Suprapubic skin (tissue), 4 donors: ENCODE measurements around the gene MUC21. TPM values are rescaled to one million over a fixed set of nuclear protein-coding genes. Genes with fewer than 3 reads are reported as not detected.
A peak's percentile ranks its signal among the peaks of the same experiment; 100 is the strongest.

ENCODE experiments used
- DNase-seq, 2 donors: peaks; one replicate each; pipeline ENCODE4 v3.0.0-alpha.2; 2019; ENCODE audit warnings: low spot score in 2 of 2
- H3K27ac ChIP-seq: fragments of 200-600 bp; sonication (generic); one replicate; pipeline ENCODE4 v1.5.1; 2019
- H3K27me3 ChIP-seq: fragments of 200-600 bp; sonication (generic); one replicate; pipeline ENCODE4 v1.5.1; 2019
- H3K36me3 ChIP-seq: fragments of 200-600 bp; sonication (generic); one replicate; pipeline ENCODE4 v1.5.1; 2019
- H3K4me1 ChIP-seq: fragments of 200-600 bp; sonication (generic); one replicate; pipeline ENCODE4 v1.5.1; 2019
- H3K4me3 ChIP-seq: fragments of 200-600 bp; sonication (generic); one replicate; pipeline ENCODE4 v1.5.1; 2019; ENCODE audit warnings: mild to moderate bottlenecking
- H3K9me3 ChIP-seq: fragments of 200-600 bp; sonication (generic); one replicate; pipeline ENCODE4 v1.5.1; 2019
- EP300 ChIP-seq: sonication (generic); formaldehyde crosslinking; IDR thresholded peaks from one replicate; pipeline ENCODE4 v1.6.1; 2017; ENCODE audit warnings: antibody characterized with exemption
- POLR2A ChIP-seq, 2 donors: fragments of 450-650 bp; IDR thresholded peaks; one replicate each; pipeline ENCODE4 v1.6.1; 2017; ENCODE audit warnings: antibody characterized with exemption in 2 of 2, mild to moderate bottlenecking in 2 of 2, moderate library complexity in 2 of 2
- POLR2AphosphoS5 ChIP-seq, 3 donors: sonication (generic); formaldehyde crosslinking; IDR thresholded peaks; one replicate each; pipeline ENCODE4 v1.6.1; 2017; ENCODE audit warnings: antibody characterized with exemption in 3 of 3
- WGBS: methylation state at CpG from one replicate; pipeline ENCODE4 v1.1.5; 2018; 5-methylcytosine and 5-hydroxymethylcytosine counted together
- total RNA-seq, 4 donors: library from RNA; depleted of rRNA; stranded (reverse); fragments of >200 nt; gene quantifications; one replicate each; pipeline ENCODE4 v1.1.0, GENCODE V29; 2016
- TF ChIP-seq, protein P1 (sequence below), 2 donors: fragments of 200-600 bp in 1 of 2; fragments of 450-650 bp in 1 of 2; sonication (generic) in 1 of 2; IDR thresholded peaks; one replicate each; pipeline ENCODE4 v1.5.1; 2016 to 2019; ENCODE audit warnings: antibody characterized with exemption in 2 of 2, mild to moderate bottlenecking in 1 of 2, moderate library complexity in 1 of 2

MUC21 gene
- under 1 TPM in 1 of 4 donors, not detected in 3; 0.38 TPM for total RNA-seq

DNA sequence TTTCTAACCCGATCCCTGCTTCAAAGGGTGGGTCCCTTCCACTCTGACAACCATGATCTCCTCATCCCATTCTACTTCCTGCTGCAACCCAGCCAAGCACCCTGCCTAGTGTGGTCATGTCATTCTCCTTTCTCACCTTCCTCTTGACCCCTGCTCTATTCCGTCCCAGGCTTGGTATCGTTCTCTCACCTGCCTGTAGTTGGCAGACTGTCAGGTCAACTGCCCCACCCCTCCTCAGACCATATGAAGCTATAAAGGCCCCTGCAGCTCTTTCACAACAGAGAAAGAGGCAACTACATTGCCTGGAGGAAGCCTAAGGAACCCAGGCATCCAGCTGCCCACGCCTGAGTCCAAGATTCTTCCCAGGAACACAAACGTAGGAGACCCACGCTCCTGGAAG is at the start of gene MUC21:
MUC21 (plus strand) TSS at position 280 of the 400 bp plus-strand sequence. CDS start 241 bp downstream, outside the sequence.
- no peak for DNase-seq
- WGBS: 85% methylated on average over 6 of the region's 6 CpGs
- Histone ChIP-seq H3K4me1 (peaks cover 11% of the 10 kb centered on the region), H3K36me3 (no peaks in the 10 kb centered on the region), H3K4me3 (peak within 1 kb of the TSS; percentile 14), H3K27ac (no peak within 1 kb of the TSS), H3K27me3 (peaks cover 4% of the 10 kb centered on the region), H3K9me3 (no peaks in the 10 kb centered on the region)
- TF ChIP-seq POLR2A (IDR thresholded peaks at IDR 0.05) (no peak), EP300 (no peak), POLR2AphosphoS5 (IDR thresholded peaks at IDR 0.05) (no peak)
- TF ChIP-seq, protein P1, sequence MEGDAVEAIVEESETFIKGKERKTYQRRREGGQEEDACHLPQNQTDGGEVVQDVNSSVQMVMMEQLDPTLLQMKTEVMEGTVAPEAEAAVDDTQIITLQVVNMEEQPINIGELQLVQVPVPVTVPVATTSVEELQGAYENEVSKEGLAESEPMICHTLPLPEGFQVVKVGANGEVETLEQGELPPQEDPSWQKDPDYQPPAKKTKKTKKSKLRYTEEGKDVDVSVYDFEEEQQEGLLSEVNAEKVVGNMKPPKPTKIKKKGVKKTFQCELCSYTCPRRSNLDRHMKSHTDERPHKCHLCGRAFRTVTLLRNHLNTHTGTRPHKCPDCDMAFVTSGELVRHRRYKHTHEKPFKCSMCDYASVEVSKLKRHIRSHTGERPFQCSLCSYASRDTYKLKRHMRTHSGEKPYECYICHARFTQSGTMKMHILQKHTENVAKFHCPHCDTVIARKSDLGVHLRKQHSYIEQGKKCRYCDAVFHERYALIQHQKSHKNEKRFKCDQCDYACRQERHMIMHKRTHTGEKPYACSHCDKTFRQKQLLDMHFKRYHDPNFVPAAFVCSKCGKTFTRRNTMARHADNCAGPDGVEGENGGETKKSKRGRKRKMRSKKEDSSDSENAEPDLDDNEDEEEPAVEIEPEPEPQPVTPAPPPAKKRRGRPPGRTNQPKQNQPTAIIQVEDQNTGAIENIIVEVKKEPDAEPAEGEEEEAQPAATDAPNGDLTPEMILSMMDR (IDR thresholded peaks at IDR 0.05): no peak

DNA sequence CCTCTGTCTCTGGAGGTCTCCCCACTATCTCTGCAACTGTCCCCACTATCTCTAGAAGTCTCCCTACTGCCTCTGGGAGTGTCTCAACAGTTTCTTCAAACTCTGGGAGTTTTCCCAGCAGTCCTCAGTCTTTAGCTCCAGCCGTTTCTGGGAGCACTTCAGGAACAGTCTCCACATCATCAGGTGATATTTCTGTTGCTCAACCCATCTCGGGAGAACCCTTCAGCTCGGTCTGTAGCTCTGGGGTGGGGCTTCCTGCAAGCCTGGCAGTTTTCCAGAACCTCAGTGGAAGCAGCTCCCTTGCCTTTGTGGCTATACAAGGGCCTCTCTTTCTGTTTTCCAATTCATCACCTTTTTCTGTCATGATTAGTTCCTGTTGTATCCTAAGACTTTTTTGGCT is 48.5 kb upstream of the MUC21 start:
- Histone ChIP-seq H3K9me3 (no peaks in the 10 kb centered on the region), H3K36me3 (no peaks in the 10 kb centered on the region), H3K4me1 (no peaks in the 10 kb centered on the region), H3K27ac (no peak overlapping the region), H3K27me3 (no peaks in the 10 kb centered on the region), H3K4me3 (no peak overlapping the region)
- no peak for DNase-seq
- TF ChIP-seq, protein P1 (IDR thresholded peaks at IDR 0.05): no peak
- TF ChIP-seq POLR2A (IDR thresholded peaks at IDR 0.05): no peak
- TF ChIP-seq EP300: no peak
- TF ChIP-seq POLR2AphosphoS5 (IDR thresholded peaks at IDR 0.05): no peak
- WGBS: 14% methylated on average over 3 of the region's 3 CpGs

DNA sequence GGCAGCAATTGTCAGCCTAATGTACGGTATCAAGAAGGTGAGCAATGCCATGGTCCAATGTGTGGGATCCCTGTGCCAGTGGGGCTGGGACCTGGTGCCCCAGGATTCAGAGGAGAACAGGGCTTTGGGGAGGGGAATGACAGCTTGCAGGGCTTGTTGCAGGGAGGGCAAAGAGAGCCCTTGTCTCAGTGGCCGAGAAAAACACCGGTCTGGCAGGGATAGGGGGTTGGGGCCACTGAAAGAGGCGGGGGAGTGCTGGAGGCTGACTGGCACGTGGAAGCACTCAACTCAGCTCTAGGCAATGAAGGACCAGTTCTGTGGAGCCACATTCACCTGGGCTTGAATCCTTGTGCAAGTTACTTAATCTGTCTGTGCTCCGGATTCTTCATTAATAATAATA is 46.3 kb upstream of the MUC21 start:
- DNase-seq: no peak
- H3K4me1 ChIP-seq: peaks cover 1% of the 10 kb centered on the region
- no peak overlapping the region for H3K27ac ChIP-seq
- H3K4me3 ChIP-seq: no peak overlapping the region
- 81% methylated on average over 6 of the region's 6 CpGs for WGBS
- H3K9me3 ChIP-seq: no peaks in the 10 kb centered on the region
- no peaks in the 10 kb centered on the region for H3K27me3 ChIP-seq
- H3K36me3 ChIP-seq: no peaks in the 10 kb centered on the region
- TF ChIP-seq, protein P1 (IDR thresholded peaks at IDR 0.05): no peak
- TF ChIP-seq POLR2A (IDR thresholded peaks at IDR 0.05): no peak
- TF ChIP-seq POLR2AphosphoS5 (IDR thresholded peaks at IDR 0.05): no peak
- TF ChIP-seq EP300: no peak

DNA sequence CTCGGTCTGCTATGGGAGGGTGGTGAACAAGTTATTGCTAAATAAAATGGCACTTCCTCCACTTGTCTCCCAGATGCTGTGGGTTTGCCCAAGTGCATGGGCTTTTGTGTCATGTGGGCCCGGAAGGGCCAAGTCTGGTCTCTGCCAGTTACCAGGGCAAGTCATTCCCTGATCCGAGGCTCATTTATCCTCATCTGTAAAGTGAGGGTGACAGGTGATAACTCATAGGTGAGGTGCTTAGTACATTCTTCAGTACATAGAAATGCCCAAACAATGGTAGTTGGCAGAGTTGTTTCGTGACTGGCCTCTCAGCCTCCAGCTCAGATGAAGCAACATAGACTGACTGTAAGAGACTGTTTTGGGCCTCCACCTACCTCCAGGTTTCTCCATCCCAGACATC is 44.8 kb upstream of the MUC21 start:
- no peak for DNase-seq
- Histone ChIP-seq H3K9me3 (no peaks in the 10 kb centered on the region), H3K4me3 (no peak overlapping the region), H3K27me3 (no peaks in the 10 kb centered on the region), H3K4me1 (peaks cover 7% of the 10 kb centered on the region), H3K27ac (no peak overlapping the region), H3K36me3 (no peaks in the 10 kb centered on the region)
- WGBS: 50% methylated on average over 4 of the region's 4 CpGs
- TF ChIP-seq EP300 (no peak), POLR2A (IDR thresholded peaks at IDR 0.05) (no peak), POLR2AphosphoS5 (IDR thresholded peaks at IDR 0.05) (no peak)
- TF ChIP-seq, protein P1 (IDR thresholded peaks at IDR 0.05): no peak

DNA sequence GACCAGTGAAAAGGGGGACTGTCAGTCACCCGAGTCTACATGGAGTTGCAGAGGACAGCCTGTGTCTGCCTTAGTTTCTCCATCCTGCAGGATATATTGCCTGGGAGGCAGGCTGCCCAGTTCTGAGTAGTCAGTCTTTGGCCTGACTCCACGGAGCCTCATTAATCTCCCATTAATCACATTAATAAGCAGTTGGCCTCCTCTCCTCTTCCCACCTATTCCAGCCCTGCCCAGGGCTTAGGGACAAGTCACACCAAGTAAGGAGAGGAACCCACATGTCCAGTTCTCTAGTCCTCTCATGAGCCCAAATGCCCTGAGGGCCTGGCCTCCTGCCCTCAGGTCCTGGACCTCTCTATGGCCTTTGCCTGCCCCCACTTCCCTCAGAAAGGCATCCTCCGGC is 44.0 kb upstream of the MUC21 start:
- Histone ChIP-seq H3K36me3 (no peaks in the 10 kb centered on the region), H3K4me1 (peaks cover 7% of the 10 kb centered on the region), H3K9me3 (no peaks in the 10 kb centered on the region), H3K4me3 (no peak overlapping the region), H3K27me3 (no peaks in the 10 kb centered on the region), H3K27ac (no peak overlapping the region)
- 21% methylated on average over 3 of the region's 3 CpGs for WGBS
- TF ChIP-seq POLR2A (IDR thresholded peaks at IDR 0.05) (no peak), POLR2AphosphoS5 (IDR thresholded peaks at IDR 0.05) (no peak), EP300 (no peak)
- TF ChIP-seq, protein P1 (IDR thresholded peaks at IDR 0.05): no peak
- no peak for DNase-seq
